Brain pericyte (primary cell): ENCODE measurements around the gene PALB2.

Experiments used
- DNase-seq: peaks from one replicate; pipeline ENCODE4 v3.0.0-alpha.2; 2012; ENCODE audit warnings: low read depth, low spot score

Gene PALB2

GRCh38 chr16:23556881-23557778, 84.0 kb downstream of the PALB2 start, which contains the start of the genes EARS2 and UBFD1:
EARS2 (minus strand) TSS chr16:23557350; CDS start chr16:23557343, 7 bp downstream.
UBFD1 (plus strand) TSS chr16:23557727; CDS start chr16:23557743, 16 bp downstream.
- peak; percentile 96 for DNase-seq

GRCh38 chr16:23554536-23554935, 86.6 kb downstream of the PALB2 start:
- no peak for DNase-seq
